Mammary epithelial cell (primary cell): Measurements from ENCODE around the gene HS3ST2.

Experiments used
- CTCF ChIP-seq, 2 donors: IDR thresholded peaks in 1 of 2; conservative IDR thresholded peaks in 1 of 2; 2 replicates each; pipeline ENCODE4 v1.5.1; 2011 to 2012; ENCODE audit warnings: inconsistent platforms in 2 of 2, low read length in 2 of 2, mild to moderate bottlenecking in 2 of 2, control low read depth in 1 of 2, low read depth in 1 of 2; ENCODE audit not compliant: insufficient read depth in 1 of 2; ENCODE audit errors: extremely low read depth in 1 of 2
- EZH2 ChIP-seq: IDR thresholded peaks from 2 replicates; pipeline ENCODE4 v1.6.1; 2012; ENCODE audit warnings: low read length, inconsistent platforms, borderline replicate concordance

GRCh38 chr16:22915003-22915402, 101.0 kb downstream of the HS3ST2 start:
- TF ChIP-seq CTCF (conservative IDR thresholded peaks at IDR 0.05 in 1 of 2, IDR thresholded peaks at IDR 0.05 in 1 of 2; ENCODE audit: extremely low read depth in 1 of 2, insufficient read depth in 1 of 2, low read depth in 1 of 2, low read length in 2 of 2) (no peak), EZH2 (no peak)
